ENCODE results near the gene KLHDC10.
"Not testable (repeated sequence)": the region's sequence is repeated elsewhere in the genome, so short reads cannot be mapped to it uniquely, and the experiment has no call there.

The KLHDC10 gene

GRCh38 chr7:130118801-130119200 lies 48.5 kb downstream of the KLHDC10 start:
- DNase-seq, result no peak

- no peak for DNase-seq
These were observed 53.2 kb downstream of the KLHDC10 start for GRCh38 chr7:130123501-130123900.

- DNase-seq, result no peak
These were observed 54.4 kb downstream of the KLHDC10 start for GRCh38 chr7:130124711-130125110.

- not testable (repeated sequence) for DNase-seq
These were observed 56.5 kb downstream of the KLHDC10 start for GRCh38 chr7:130126840-130127239.

- DNase-seq, result no peak
These were observed 57.1 kb downstream of the KLHDC10 start for GRCh38 chr7:130127404-130127803.

- DNase-seq, result peak; percentile 50
These were observed 57.5 kb downstream of the KLHDC10 start for GRCh38 chr7:130127821-130128317.

- DNase-seq, result no peak
These were observed 58.7 kb downstream of the KLHDC10 start for GRCh38 chr7:130129011-130129411.

- no peak for DNase-seq
These were observed 61.0 kb downstream of the KLHDC10 start for GRCh38 chr7:130131191-130131834.

- DNase-seq, result no peak
These were observed 61.9 kb downstream of the KLHDC10 start for GRCh38 chr7:130131964-130132875.

- no peak for DNase-seq
These were observed 62.9 kb downstream of the KLHDC10 start for GRCh38 chr7:130133029-130133782.

GRCh38 chr7:130134106-130134636 lies 63.8 kb downstream of the KLHDC10 start:
- DNase-seq, result no peak

- DNase-seq, result no peak
These were observed 64.4 kb downstream of the KLHDC10 start for GRCh38 chr7:130134726-130135125.

GRCh38 chr7:130135208-130136205 lies 65.2 kb downstream of the KLHDC10 start:
- DNase-seq, result peak; percentile 37

- no peak for DNase-seq
These were observed 66.3 kb downstream of the KLHDC10 start for GRCh38 chr7:130136579-130137167.

- DNase-seq, result no peak
These were observed 66.9 kb downstream of the KLHDC10 start for GRCh38 chr7:130137207-130137606.

GRCh38 chr7:130139193-130139960 lies 69.0 kb downstream of the KLHDC10 start:
- DNase-seq, result no peak

- DNase-seq, result no peak
These were observed 70.3 kb downstream of the KLHDC10 start for GRCh38 chr7:130140551-130141160.

- peak; percentile 83 for DNase-seq
These were observed 71.0 kb downstream of the KLHDC10 start for GRCh38 chr7:130141161-130141883.

Data from fibroblast of skin of right biceps (primary cell).